ENCODE results near the gene SOX9.

GRCh38 chr17:72102366-72102765 lies 18.5 kb upstream of the SOX9 start:
- no peak for TF ChIP-seq SIN3A (IDR thresholded peaks at IDR 0.05; ENCODE audit: borderline replicate concordance, insufficient read depth, low read length)
- TF ChIP-seq FOXP2 (optimal IDR thresholded peaks at IDR 0.05; ENCODE audit: borderline replicate concordance, extremely low read depth, extremely low read length, insufficient read depth), result no peak
- TF ChIP-seq POLR2AphosphoS5 (IDR thresholded peaks at IDR 0.05; ENCODE audit: low read depth, low read length), result no peak
- TF ChIP-seq, protein P1, sequence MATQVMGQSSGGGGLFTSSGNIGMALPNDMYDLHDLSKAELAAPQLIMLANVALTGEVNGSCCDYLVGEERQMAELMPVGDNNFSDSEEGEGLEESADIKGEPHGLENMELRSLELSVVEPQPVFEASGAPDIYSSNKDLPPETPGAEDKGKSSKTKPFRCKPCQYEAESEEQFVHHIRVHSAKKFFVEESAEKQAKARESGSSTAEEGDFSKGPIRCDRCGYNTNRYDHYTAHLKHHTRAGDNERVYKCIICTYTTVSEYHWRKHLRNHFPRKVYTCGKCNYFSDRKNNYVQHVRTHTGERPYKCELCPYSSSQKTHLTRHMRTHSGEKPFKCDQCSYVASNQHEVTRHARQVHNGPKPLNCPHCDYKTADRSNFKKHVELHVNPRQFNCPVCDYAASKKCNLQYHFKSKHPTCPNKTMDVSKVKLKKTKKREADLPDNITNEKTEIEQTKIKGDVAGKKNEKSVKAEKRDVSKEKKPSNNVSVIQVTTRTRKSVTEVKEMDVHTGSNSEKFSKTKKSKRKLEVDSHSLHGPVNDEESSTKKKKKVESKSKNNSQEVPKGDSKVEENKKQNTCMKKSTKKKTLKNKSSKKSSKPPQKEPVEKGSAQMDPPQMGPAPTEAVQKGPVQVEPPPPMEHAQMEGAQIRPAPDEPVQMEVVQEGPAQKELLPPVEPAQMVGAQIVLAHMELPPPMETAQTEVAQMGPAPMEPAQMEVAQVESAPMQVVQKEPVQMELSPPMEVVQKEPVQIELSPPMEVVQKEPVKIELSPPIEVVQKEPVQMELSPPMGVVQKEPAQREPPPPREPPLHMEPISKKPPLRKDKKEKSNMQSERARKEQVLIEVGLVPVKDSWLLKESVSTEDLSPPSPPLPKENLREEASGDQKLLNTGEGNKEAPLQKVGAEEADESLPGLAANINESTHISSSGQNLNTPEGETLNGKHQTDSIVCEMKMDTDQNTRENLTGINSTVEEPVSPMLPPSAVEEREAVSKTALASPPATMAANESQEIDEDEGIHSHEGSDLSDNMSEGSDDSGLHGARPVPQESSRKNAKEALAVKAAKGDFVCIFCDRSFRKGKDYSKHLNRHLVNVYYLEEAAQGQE (IDR thresholded peaks at IDR 0.05; ENCODE audit: insufficient read depth in 1 of 2, low read depth in 2 of 2, low read length in 2 of 2), result no peak
- no peak for TF ChIP-seq TAF1 (IDR thresholded peaks at IDR 0.05; ENCODE audit: borderline replicate concordance, insufficient read depth, low read length)
